ENCODE measurements around the gene CENPW. TPM values are rescaled to one million over a fixed set of nuclear protein-coding genes. Genes with fewer than 3 reads are reported as not detected.

CENPW gene
- total RNA-seq, result 1 to 10 TPM in 1 of 2 donors, under 1 TPM in 1; 0.67 to 8.3 TPM
- 1 to 10 TPM; 1.7 to 2.7 TPM for polyA plus RNA-seq

GRCh38 chr6:126339796-126340609, at the start of gene CENPW:
CENPW (plus strand) TSS chr6:126340115; CDS start chr6:126340274, 159 bp downstream.
- peaks cover 5 to 14% (median 11%) of the 10 kb centered on the region in 4 donors for H3K4me1 ChIP-seq (ENCODE audit: control insufficient read depth in 4 of 4, insufficient read depth in 4 of 4, low read length in 3 of 4)
- H3K9me3 ChIP-seq (ENCODE audit: control insufficient read depth in 4 of 4, low read length in 3 of 4), result no peaks in the 10 kb centered on the region
- H3K27ac ChIP-seq (ENCODE audit: low read depth in 1 of 2, low read length in 2 of 2), result peak within 1 kb of the TSS in 1 of 2 donors; percentile 23
- peak within 1 kb of the TSS; percentile 57 to 94 (median 85) for H3K4me3 ChIP-seq (ENCODE audit: low read depth in 1 of 3, low read length in 3 of 3)
- H3K9ac ChIP-seq (ENCODE audit: low read depth in 1 of 2, low read length in 2 of 2), result peak within 1 kb of the TSS in 1 of 2 donors; percentile 82
- DNase-seq (ENCODE audit: low spot score), result peak; percentile 96
- no peaks in the 10 kb centered on the region for H3K27me3 ChIP-seq (ENCODE audit: control insufficient read depth in 4 of 4, insufficient read depth in 4 of 4, low read length in 3 of 4)
- H3K36me3 ChIP-seq (ENCODE audit: control insufficient read depth in 4 of 4, insufficient read depth in 3 of 4, low read depth in 1 of 4, low read length in 3 of 4), result no peaks in the 10 kb centered on the region
- 3% methylated on average over 46 of the region's 46 CpGs for WGBS
- peak in 1 of 2 donors; percentile 44 for TF ChIP-seq GABPA (IDR thresholded peaks at IDR 0.05 in 1 of 2, conservative IDR thresholded peaks at IDR 0.05 in 1 of 2)
- peak; percentile 63 for TF ChIP-seq SP1 (IDR thresholded peaks at IDR 0.05)
- TF ChIP-seq ATF3 (IDR thresholded peaks at IDR 0.05), result peak; percentile 48
- TF ChIP-seq RAD21 (IDR thresholded peaks at IDR 0.05), result peak in 1 of 2 donors; percentile 24
- peak; percentile 86 to 91 for TF ChIP-seq EGR1 (IDR thresholded peaks at IDR 0.05; ENCODE audit: low read depth in 2 of 2)
- peak; percentile 6 for TF ChIP-seq FOXA2 (IDR thresholded peaks at IDR 0.05)
- no peak for TF ChIP-seq ZBTB33 (IDR thresholded peaks at IDR 0.05)
- no peak for TF ChIP-seq RXRA (IDR thresholded peaks at IDR 0.05)
- peak in 1 of 2 donors; percentile 52 for TF ChIP-seq JUND (IDR thresholded peaks at IDR 0.05)
- TF ChIP-seq YY1 (IDR thresholded peaks at IDR 0.05), result peak; percentile 41

- Histone ChIP-seq H3K27me3 (ENCODE audit: control insufficient read depth in 4 of 4, insufficient read depth in 4 of 4, low read length in 3 of 4) (no peaks in the 10 kb centered on the region), H3K27ac (ENCODE audit: low read depth in 1 of 2, low read length in 2 of 2) (no peak overlapping the region), H3K4me3 (ENCODE audit: low read depth in 1 of 3, low read length in 3 of 3) (no peak overlapping the region), H3K36me3 (ENCODE audit: control insufficient read depth in 4 of 4, insufficient read depth in 3 of 4, low read depth in 1 of 4, low read length in 3 of 4) (no peaks in the 10 kb centered on the region), H3K9ac (ENCODE audit: low read depth in 1 of 2, low read length in 2 of 2) (no peak overlapping the region), H3K9me3 (ENCODE audit: control insufficient read depth in 4 of 4, low read length in 3 of 4) (no peaks in the 10 kb centered on the region), H3K4me1 (ENCODE audit: control insufficient read depth in 4 of 4, insufficient read depth in 4 of 4, low read length in 3 of 4) (no peaks in the 10 kb centered on the region)
- TF ChIP-seq RXRA (IDR thresholded peaks at IDR 0.05) (no peak), GABPA (IDR thresholded peaks at IDR 0.05 in 1 of 2, conservative IDR thresholded peaks at IDR 0.05 in 1 of 2) (peak in 1 of 2 donors; percentile 11)
- DNase-seq (ENCODE audit: low spot score), result no peak
These were observed 45.9 kb upstream of the CENPW start for GRCh38 chr6:126293891-126294524.

- TF ChIP-seq JUND (IDR thresholded peaks at IDR 0.05) (no peak), ATF3 (IDR thresholded peaks at IDR 0.05) (no peak), HNF4A (conservative IDR thresholded peaks at IDR 0.05) (no peak), FOXA1 (IDR thresholded peaks at IDR 0.05) (no peak), RXRA (IDR thresholded peaks at IDR 0.05) (no peak), EGR1 (IDR thresholded peaks at IDR 0.05; ENCODE audit: low read depth in 2 of 2) (no peak), SP1 (IDR thresholded peaks at IDR 0.05) (no peak), FOXA2 (IDR thresholded peaks at IDR 0.05) (no peak), MAX (IDR thresholded peaks at IDR 0.05) (no peak), YY1 (IDR thresholded peaks at IDR 0.05) (no peak), HNF4G (IDR thresholded peaks at IDR 0.05) (no peak), RAD21 (IDR thresholded peaks at IDR 0.05) (no peak), TAF1 (conservative IDR thresholded peaks at IDR 0.05) (no peak), NR2F2 (IDR thresholded peaks at IDR 0.05) (no peak), GABPA (IDR thresholded peaks at IDR 0.05 in 1 of 2, conservative IDR thresholded peaks at IDR 0.05 in 1 of 2) (no peak), CTCF (IDR thresholded peaks at IDR 0.05; ENCODE audit: low read depth, low read length, missing input control) (no peak)
- no peak for DNase-seq (ENCODE audit: low spot score)
- no peaks in the 10 kb centered on the region for H3K4me1 ChIP-seq (ENCODE audit: control insufficient read depth in 4 of 4, insufficient read depth in 4 of 4, low read length in 3 of 4)
- no peak overlapping the region for H3K27ac ChIP-seq (ENCODE audit: low read depth in 1 of 2, low read length in 2 of 2)
- H3K36me3 ChIP-seq (ENCODE audit: control insufficient read depth in 4 of 4, insufficient read depth in 3 of 4, low read depth in 1 of 4, low read length in 3 of 4), result no peaks in the 10 kb centered on the region
- no peaks in the 10 kb centered on the region for H3K27me3 ChIP-seq (ENCODE audit: control insufficient read depth in 4 of 4, insufficient read depth in 4 of 4, low read length in 3 of 4)
- H3K9me3 ChIP-seq (ENCODE audit: control insufficient read depth in 4 of 4, low read length in 3 of 4), result no peaks in the 10 kb centered on the region
- no peak overlapping the region for H3K4me3 ChIP-seq (ENCODE audit: low read depth in 1 of 3, low read length in 3 of 3)
- 63% methylated on average over 3 of the region's 3 CpGs for WGBS
- H3K9ac ChIP-seq (ENCODE audit: low read depth in 1 of 2, low read length in 2 of 2), result no peak overlapping the region
These were observed 39.8 kb upstream of the CENPW start for GRCh38 chr6:126300126-126300525.
